Measurements from ENCODE around the gene CTH.
"Not testable (repeated sequence)": the region's sequence is repeated elsewhere in the genome, so short reads cannot be mapped to it uniquely, and the experiment has no call there.

Gene CTH

DNA sequence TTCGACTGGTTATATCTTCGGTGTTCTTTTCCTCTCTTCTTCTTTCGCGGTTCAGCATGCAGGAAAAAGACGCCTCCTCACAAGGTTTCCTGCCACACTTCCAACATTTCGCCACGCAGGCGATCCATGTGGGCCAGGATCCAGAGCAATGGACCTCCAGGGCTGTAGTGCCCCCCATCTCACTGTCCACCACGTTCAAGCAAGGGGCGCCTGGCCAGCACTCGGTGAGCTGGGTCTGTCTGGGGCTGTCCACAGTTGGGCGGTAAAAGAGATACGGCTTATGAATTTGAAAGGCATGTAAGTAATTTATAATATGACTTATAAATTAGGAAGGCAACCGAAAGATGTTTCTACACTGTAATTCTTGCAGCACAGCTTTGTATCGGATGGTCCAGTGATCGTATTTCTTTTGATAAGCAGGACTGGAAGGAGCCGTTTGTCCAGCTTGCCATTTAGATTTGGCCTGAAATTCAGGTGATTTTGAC lies 334 bp downstream of the CTH start:
- DNase-seq, result no peak

GRCh38 chr1:70415882-70416281 lies 4.8 kb downstream of the CTH start:
- DNase-seq, result no peak

DNA sequence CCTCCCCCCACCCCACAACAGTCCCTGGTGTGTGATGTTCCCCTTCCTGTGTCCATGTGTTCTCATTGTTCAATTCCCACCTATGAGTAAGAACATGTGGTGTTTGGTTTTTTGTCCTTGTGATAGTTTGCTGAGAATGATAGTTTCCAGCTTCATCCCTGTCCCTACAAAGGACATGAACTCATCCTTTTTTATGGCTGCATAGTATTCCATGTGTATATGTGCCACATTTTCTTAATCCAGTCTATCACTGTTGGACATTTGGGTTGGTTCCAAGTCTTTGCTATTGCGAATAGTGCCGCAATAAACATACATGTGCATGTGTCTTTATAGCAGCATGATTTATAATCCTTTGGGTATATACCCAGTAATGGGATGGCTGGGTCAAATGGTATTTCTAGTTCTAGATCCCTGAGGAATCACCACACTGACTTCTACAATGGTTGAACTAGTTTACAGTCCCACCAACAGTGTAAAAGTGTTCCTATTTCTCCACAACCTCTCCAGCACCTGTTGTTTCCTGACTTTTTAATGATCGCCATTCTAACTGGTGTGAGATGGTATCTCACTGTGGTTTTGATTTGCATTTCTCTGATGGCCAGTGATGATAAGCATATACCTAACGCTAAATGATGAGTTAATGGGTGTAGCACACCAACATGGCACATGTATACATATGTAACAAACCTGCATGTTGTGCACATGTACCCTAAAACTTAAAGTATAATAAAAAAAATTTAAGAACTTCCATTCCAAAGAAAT lies 8.1 kb downstream of the CTH start:
- not testable (repeated sequence) for DNase-seq

- no peak for DNase-seq
These were observed 9.3 kb downstream of the CTH start for GRCh38 chr1:70420320-70420719.

GRCh38 chr1:70426154-70427131 lies 15.4 kb downstream of the CTH start:
- DNase-seq, result no peak

DNA sequence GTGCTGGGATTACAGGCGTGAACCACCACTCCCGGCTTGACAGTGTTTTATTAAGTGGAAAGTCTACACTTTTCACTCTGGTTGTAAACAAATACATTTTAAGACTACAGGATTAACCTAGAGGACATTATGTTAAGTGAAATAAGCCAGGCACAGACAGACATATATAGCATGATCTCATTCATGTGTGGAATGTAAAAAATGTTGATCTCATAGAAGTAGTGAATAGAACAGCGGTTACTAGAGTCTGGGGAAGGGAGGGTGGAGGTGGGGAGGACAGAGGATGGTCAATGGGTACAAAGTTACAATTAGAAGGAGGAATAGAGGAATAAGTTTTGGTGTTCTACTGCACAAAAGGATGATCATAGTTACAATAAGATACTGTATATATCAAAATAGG lies 16.9 kb downstream of the CTH start:
- DNase-seq, result no peak

DNA sequence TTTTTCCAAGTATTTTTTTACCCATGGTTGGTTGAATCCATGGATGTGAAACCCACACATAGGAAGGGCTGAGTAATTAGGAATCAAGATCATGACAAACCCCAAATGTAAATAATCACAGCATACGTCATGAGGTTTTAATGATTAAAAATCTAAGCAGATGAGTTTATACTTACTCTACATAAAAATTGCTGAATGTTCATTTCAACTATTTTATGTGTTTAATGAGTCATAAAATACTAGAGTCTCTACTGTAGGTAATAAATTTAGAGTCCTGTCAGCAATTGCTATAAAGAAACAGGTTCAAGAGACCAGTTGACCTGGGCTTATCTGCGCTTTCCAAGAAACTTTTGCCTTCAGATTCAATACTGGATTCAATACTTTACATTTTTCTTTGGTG lies 18.2 kb downstream of the CTH start:
- no peak for DNase-seq

- no peak for DNase-seq
These were observed 18.7 kb downstream of the CTH start for GRCh38 chr1:70429757-70430156.

DNA sequence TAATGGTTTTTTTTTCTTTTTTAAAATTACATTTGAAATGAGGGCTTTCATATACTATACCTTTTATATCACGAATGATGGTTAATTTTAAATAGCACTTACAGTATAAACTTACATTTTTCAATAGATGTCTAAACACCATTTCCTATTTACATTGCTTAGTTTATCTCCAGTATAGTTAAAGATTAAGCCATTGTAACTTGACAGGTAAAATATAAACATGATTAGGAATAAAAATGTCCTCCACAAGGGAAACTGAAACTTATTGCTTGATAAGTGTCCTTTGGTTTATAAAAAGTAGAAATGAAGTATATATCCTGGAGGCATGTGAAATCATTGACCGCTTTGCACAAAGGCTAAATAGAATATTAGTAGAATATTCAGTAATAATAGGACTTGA lies 20.2 kb downstream of the CTH start:
- DNase-seq, result no peak

DNA sequence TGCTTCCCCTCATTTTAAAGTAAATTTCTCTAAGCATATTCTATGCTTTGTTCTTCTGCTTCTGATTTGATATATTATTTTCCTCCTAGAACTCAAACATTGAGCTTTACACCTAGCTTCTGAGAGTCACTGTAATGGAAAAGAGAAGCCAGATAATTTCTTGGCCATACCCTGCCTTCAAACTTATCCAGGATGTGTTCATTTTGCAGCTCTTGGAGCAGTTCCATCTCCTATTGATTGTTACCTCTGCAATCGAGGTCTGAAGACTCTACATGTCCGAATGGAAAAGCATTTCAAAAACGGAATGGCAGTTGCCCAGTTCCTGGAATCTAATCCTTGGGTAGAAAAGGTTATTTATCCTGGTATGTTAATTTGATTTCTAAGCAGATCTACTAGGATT lies 20.8 kb downstream of the CTH start:
- no peak for DNase-seq

DNA sequence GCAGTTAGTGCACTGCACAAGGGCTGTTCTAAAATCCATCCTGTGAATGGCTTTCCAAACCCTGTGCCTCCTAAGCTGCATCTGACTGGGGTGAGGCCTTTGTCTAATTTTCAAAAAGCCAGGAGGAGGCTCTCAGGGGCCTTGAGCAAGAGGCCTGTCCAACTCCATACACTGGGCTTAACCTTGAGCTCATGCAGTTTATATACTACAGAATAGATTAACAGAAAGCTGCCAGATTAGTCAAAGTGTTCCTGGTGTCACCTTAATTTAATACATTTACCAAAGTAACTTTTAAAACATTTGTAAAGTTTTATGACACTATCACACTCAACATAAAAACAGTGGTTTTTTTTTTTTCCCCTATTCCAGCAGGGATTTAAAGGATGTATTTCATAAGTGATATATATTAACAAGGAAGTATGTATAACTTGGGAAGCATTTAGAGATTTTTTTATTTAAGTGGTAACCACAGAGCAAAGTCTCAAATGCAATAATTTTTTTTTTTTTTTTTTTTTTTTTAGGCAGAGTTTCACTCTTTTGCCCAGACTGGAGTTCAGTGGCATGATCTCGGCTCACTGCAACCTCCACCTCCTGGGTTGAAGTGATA lies 23.3 kb downstream of the CTH start:
- no peak for DNase-seq

DNA sequence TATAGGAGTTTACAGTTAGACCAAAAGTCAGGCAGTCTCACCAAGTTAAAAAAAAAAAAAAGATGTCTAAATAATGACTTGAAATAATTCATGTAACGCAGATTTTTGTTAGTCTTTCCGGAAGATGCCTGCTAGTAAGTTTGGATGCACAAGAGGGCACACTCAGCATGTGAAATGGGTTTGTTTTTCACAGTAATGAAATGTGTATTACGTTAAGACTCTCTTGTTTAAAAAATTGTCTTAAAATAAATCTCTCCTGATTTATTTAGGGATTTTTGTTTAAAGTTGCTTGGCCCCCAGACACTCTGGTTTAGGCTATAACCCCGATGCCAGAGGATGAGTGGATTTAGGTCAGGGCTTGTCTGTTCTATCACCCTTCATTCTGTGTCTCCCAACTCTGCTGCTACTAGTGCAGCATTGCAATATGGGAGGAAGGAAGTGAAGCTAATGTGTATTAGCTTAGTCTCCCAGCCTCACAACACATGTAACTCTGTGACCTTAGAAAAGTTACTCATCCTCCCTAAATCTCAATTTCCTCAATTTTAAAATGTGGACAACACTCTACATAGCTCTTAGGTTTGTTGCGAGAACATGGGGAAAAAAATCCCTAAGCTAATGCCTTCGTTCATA lies 25.7 kb downstream of the CTH start:
- no peak for DNase-seq

DNA sequence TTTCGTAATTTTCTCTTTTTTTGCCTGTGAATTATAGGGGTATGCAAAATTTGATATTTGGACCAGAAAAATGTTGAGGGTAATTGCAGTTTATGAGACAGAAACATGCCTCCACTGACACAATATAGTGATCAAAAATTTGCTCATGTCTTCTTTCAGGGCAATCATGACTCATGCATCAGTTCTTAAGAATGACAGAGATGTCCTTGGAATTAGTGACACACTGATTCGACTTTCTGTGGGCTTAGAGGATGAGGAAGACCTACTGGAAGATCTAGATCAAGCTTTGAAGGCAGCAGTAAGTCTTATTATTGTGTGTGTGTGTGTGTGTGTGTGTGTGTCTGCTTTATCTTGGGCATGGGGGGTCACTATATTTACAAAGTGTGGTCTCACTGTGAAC lies 27.5 kb downstream of the CTH start:
- no peak for DNase-seq

DNA sequence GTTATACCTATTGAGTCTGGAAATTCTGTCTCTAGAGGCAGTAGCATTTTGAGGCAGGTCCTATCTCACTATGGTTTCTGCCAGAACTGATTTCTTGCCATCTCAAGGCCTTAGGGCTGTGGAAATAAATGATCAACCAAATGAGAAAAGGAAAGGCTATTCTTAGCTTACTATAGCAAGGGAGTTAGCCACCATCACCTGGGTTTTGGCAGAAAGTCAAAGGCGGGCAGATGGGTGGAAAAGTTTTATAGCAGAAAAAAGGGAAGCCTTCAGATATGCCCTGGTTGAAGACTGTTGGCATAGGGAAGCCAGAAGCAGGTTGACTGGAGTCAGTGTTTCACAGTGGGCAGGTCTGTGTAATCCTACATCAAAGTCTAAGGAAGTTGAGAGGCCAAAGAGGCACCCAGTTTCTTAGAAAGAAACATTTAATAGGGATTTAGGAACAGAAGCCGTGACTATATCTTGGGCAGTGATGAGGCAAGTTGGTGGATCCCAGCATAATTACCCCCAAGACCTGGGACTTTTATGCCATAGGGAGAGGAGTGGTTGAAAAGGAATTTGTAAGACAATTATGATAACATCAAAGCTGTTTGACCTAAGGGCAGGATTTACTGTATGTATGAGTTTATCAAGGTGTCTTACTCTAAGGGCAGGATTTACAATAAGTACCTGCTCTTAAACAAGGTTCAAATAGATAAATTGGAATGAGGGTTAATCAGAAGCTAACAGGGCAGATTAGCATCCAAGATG lies 29.7 kb downstream of the CTH start:
- DNase-seq, result no peak

GRCh38 chr1:70441392-70442035 lies 30.4 kb downstream of the CTH start:
- DNase-seq, result no peak

DNA sequence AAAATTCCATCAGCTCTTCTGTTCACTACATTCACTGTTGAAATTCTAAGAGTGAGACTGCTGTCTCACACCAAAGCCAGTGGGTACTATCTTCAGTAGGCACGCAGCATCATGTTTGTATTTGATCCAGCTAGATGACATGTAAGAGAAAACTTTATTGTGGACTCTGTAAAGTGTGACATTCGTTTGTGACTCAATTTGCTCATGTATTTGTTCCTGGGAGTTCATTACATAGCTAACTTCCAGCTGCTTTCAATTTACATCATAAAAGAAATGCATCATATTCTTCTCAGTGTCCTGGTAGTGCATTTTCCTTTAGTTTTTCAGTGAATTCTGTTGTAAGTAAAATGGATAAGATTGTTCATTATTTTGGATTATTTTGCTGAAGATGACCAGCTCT lies 31.4 kb downstream of the CTH start:
- DNase-seq, result no peak

GRCh38 chr1:70443739-70444138 lies 32.7 kb downstream of the CTH start:
- DNase-seq, result no peak

GRCh38 chr1:70449049-70449448 lies 38.0 kb downstream of the CTH start:
- no peak for DNase-seq

DNA sequence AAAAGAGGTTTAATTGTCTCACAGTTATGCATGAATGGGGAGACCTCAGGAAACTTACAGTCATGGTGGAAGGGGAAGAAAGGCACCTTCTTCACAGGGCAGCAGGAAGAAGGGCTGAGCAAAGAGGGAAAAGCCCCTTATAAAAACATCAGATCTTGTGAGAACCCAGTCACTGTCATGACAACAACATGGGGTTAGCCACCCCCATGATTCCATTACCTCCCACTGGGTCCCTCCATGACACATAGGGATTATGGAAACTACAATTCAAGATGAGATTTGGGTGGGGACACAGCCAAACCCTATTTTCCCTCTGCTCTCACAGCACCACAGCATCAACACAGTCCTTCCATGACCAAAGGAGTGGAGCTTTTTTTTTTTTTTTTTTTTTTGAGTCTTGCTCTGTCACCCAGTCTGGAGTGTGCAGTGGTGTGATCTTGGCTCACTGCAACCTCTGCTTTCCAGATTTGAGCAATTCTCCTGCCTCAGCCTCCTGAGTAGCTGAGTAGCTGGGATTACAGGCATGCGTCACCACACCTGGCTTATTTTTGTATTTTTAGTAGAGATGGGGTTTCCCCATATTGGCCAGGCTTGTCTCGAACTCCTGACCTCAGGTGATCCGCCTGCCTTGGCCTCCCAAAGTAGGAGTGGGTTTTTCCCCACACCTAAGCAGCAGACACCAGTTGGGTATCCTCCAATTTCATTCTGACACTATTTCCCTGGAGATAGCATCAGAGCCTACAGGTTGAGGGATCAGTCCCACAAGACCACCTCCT lies 41.3 kb downstream of the CTH start:
- not testable (repeated sequence) for DNase-seq

GRCh38 chr1:70455291-70455690 lies 44.2 kb downstream of the CTH start:
- no peak for DNase-seq

- DNase-seq, result no peak
These were observed 47.1 kb downstream of the CTH start for GRCh38 chr1:70458131-70458530.

Data from activated CD4-positive, CD25-positive, alpha-beta regulatory T cell (primary cell).